H1 (cell line): ENCODE results near the gene PTPRJ. TPM values are rescaled to one million over a fixed set of nuclear protein-coding genes. Genes with fewer than 3 reads are reported as not detected.

ENCODE experiments used
- GABPA ChIP-seq: IDR thresholded peaks from 2 replicates; pipeline ENCODE4 v1.6.1; 2011; ENCODE audit warnings: mild to moderate bottlenecking, low read length, moderate library complexity, borderline replicate concordance; ENCODE audit not compliant: insufficient read depth
- SIN3A ChIP-seq, 2 experiments: IDR thresholded peaks in 1 of 2; conservative IDR thresholded peaks in 1 of 2; 2 replicates each; pipeline ENCODE4 v1.6.1; 2011 to 2012; ENCODE audit warnings: low read length in 2 of 2, improper control_type of control experiment in 1 of 2, low read depth in 1 of 2, mild to moderate bottlenecking in 1 of 2
- polyA plus RNA-seq, 7 experiments: library from polyadenylated mRNA; depleted of rRNA in 3 of 7; stranded (reverse) in 5 of 7; unstranded in 2 of 7; fragments of >200 nt in 5 of 7; fragments of 200-250 nt in 2 of 7; gene quantifications; 1 replicate in 5 of 7; 2 replicates in 1 of 7; 4 replicates in 1 of 7; pipeline versions ENCODE4 v1.2.1 to v1.2.3, GENCODE V29; 2011 to 2013; ENCODE audit warnings: missing spikeins in 2 of 7, mixed read lengths in 2 of 7
- total RNA-seq: library from RNA; stranded (reverse); fragmentation: NEBNext Ultra II Directional; extraction: Animal tissue kit (Norgen Biotek cat#: 25700); gene quantifications from 2 replicates; pipeline ENCODE4 v1.2.1, GENCODE V29; 2021

The PTPRJ gene
- total and polyA plus RNA-seq, 2 of the 8 experiments (the other 6 are each of a cell fraction or from before 2014, with no cell fraction given), result 4.4 to 22.6 TPM

DNA sequence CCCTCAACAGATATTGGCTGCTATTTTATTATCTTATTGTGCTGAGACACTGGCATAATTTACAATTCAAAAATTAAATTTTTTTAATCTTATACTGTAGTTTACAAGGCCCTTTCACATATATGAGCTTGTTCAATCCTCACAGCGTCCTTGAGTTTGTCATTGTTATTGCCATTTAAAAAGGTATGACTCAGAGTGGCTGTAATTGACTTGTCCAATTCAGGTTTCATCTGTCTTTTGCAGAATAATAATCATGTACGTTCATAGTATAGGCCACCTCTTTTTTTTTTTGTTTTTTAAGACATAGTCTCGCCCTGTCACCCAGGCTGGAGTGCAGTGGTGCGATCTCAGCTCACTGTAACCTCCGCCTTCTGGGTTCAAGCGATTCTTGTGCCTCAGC lies 11.5 kb downstream of the PTPRJ start (continued):
- TF ChIP-seq SIN3A (conservative IDR thresholded peaks at IDR 0.05 in 1 of 2, IDR thresholded peaks at IDR 0.05 in 1 of 2; ENCODE audit: low read depth in 1 of 2, low read length in 2 of 2) (no peak), GABPA (no peak)
